DMS153 treated with DMSO at 0.1 percent for 48 hours (cell line): ENCODE results near the gene POLR2C.

ENCODE experiments used
- DNase-seq: peaks from one replicate; lab custom pipeline; 2025; ENCODE audit not compliant: unreplicated experiment; lab: John Stamatoyannopoulos, UW

POLR2C gene

GRCh38 chr16:57447186-57447962 lies 15.1 kb upstream of the POLR2C start, which contains the start of the genes CIAPIN1 and COQ9:
CIAPIN1 (minus strand) TSS chr16:57447385; CDS start chr16:57440928, 6,457 bp downstream.
COQ9 (plus strand) TSS chr16:57447479; CDS start chr16:57447506, 27 bp downstream.
- peak; percentile 84 for DNase-seq

- no peak for DNase-seq
These were observed 10.5 kb upstream of the POLR2C start for GRCh38 chr16:57452021-57452420.

GRCh38 chr16:57462978-57463362 lies 491 bp downstream of the POLR2C start:
- no peak for DNase-seq

GRCh38 chr16:57464523-57464922 lies 2.0 kb downstream of the POLR2C start:
- no peak for DNase-seq

- no peak for DNase-seq
These were observed 5.9 kb downstream of the POLR2C start for GRCh38 chr16:57468346-57468745.

GRCh38 chr16:57469046-57469445 lies 6.6 kb downstream of the POLR2C start:
- no peak for DNase-seq

- no peak for DNase-seq
These were observed 7.5 kb downstream of the POLR2C start for GRCh38 chr16:57469917-57470470.

GRCh38 chr16:57470711-57471110 lies 8.2 kb downstream of the POLR2C start:
- DNase-seq = no peak

- DNase-seq = no peak
These were observed 8.7 kb downstream of the POLR2C start for GRCh38 chr16:57471209-57471608.

GRCh38 chr16:57471852-57472664 lies 9.6 kb downstream of the POLR2C start:
- no peak for DNase-seq

GRCh38 chr16:57472665-57473060 lies 10.2 kb downstream of the POLR2C start:
- DNase-seq = no peak

GRCh38 chr16:57473176-57473840 lies 10.8 kb downstream of the POLR2C start:
- no peak for DNase-seq

- DNase-seq = no peak
These were observed 11.4 kb downstream of the POLR2C start for GRCh38 chr16:57473906-57474305.

GRCh38 chr16:57474671-57475661 lies 12.5 kb downstream of the POLR2C start:
- no peak for DNase-seq

GRCh38 chr16:57475711-57476339 lies 13.3 kb downstream of the POLR2C start:
- DNase-seq = peak; percentile 29

- no peak for DNase-seq
These were observed 14.3 kb downstream of the POLR2C start for GRCh38 chr16:57476546-57477410.

- DNase-seq = no peak
These were observed 15.2 kb downstream of the POLR2C start for GRCh38 chr16:57477531-57478202.
